IPS-NIHi7 (cell line): ENCODE results near the gene KMT5B.
A peak's percentile ranks its signal among the peaks of the same experiment; 100 is the strongest.

ENCODE experiments used
- DNase-seq: peaks from one replicate; pipeline ENCODE4 v3.0.0; 2012; ENCODE audit warnings: mixed read lengths; ENCODE audit errors: extremely low spot score

Gene KMT5B

GRCh38 chr11:68120273-68121066, 92.6 kb downstream of the KMT5B start:
- DNase-seq: peak; percentile 64

GRCh38 chr11:68118706-68119448, 94.2 kb downstream of the KMT5B start:
- DNase-seq: no peak

GRCh38 chr11:68117853-68118470, 95.1 kb downstream of the KMT5B start:
- peak; percentile 44 for DNase-seq

- no peak for DNase-seq
Observed at GRCh38 chr11:68116974-68117373, 96.1 kb downstream of the KMT5B start.

- DNase-seq: no peak
Observed at GRCh38 chr11:68116126-68116525, 97.0 kb downstream of the KMT5B start.

- DNase-seq: no peak
Observed at GRCh38 chr11:68115285-68115684, 97.8 kb downstream of the KMT5B start.

GRCh38 chr11:68113986-68114385, 99.1 kb downstream of the KMT5B start:
- DNase-seq: no peak

GRCh38 chr11:68107689-68108088, 105.4 kb downstream of the KMT5B start:
- DNase-seq: no peak

- DNase-seq: no peak
Observed at GRCh38 chr11:68106165-68106940, 106.7 kb downstream of the KMT5B start.
